ENCODE measurements around the gene URM1.

DNA sequence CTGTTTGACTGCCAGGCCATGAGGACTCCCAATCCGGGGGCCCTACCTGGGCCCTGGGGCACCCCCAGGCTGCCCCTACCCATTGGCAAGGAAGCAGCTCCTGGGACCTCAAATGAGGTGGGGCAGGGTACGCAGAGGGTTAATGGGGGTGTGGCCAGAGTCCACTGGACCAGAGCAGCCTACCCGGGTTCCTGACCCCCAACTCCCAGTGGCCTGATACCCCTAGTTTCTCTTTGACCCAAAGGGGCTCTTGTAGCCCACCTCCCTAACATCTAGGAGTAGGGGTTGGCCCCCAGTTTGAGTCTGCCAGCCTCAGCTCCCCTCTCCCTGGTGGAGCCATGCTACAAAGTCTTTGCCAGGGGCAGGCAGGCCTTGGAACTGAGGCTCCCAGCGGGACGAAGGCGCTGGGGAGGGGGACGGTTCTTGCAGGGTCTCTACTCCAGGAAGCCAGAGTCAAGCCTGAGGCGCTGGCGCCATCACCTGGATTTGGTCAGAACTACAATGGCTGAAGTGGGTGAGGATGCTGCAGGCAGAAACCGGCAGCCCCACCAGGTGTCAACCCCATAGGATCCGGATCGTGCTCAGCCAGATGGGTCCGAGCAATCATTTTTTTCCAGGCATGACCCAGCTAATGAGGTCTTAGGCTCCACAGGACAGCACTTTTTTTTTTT is 41.1 kb downstream of the URM1 start:
- TF ChIP-seq CTCF (conservative IDR thresholded peaks at IDR 0.05; ENCODE audit: low read depth, low read length) (peak; percentile 87), EZH2 (IDR thresholded peaks at IDR 0.05; ENCODE audit: borderline replicate concordance, low read depth, low read length, poor library complexity, severe bottlenecking) (no peak)

Data from A673 (cell line).